GM13976 (cell line): ENCODE measurements around the gene CLASP2.
"Not testable (repeated sequence)": the region's sequence is repeated elsewhere in the genome, so short reads cannot be mapped to it uniquely, and the experiment has no call there.

Source experiments
- DNase-seq: peaks from one replicate; pipeline ENCODE4 v3.0.0; 2012; ENCODE audit warnings: low spot score
- in situ Hi-C: fragments of 300-500 bp; cut with MboI; formaldehyde crosslinking; loops from one replicate; pipeline ENCODE4 v1.12.0; 2022; ENCODE audit warnings: low sequenced_read_pairs, mixed read lengths, inconsistent platforms; ENCODE audit not compliant: unreplicated experiment
- TF ChIP-seq, protein P1 (sequence below): IDR thresholded peaks from 2 replicates; pipeline ENCODE4 v1.5.1; 2012; ENCODE audit warnings: borderline replicate concordance, mild to moderate bottlenecking; ENCODE audit not compliant: insufficient read depth; ENCODE audit errors: extremely low read depth, missing control alignments, control extremely low read depth

Gene CLASP2

DNA sequence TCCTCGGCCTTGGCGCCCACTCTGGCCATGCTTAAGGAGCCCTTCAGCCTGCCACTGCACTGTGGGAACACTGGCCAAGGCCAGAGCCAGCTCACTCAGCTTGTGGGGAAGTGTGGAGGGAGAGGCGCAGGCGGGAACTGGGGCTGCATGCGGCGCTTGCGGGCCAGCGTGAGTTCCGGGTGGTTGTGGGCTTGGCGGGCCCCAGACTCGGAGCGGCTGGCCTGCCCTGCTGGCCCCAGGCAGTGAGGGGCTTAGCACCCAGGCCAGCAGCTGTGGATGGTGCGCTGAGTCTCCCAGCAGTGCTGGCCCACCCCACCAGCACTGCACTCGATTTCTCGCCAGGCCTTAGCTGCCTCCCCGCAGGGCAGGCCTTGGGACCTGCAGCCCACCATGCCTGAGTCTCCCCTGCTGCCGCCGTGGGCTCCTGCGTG lies 264.7 kb downstream of the CLASP2 start:
- TF ChIP-seq, protein P1, sequence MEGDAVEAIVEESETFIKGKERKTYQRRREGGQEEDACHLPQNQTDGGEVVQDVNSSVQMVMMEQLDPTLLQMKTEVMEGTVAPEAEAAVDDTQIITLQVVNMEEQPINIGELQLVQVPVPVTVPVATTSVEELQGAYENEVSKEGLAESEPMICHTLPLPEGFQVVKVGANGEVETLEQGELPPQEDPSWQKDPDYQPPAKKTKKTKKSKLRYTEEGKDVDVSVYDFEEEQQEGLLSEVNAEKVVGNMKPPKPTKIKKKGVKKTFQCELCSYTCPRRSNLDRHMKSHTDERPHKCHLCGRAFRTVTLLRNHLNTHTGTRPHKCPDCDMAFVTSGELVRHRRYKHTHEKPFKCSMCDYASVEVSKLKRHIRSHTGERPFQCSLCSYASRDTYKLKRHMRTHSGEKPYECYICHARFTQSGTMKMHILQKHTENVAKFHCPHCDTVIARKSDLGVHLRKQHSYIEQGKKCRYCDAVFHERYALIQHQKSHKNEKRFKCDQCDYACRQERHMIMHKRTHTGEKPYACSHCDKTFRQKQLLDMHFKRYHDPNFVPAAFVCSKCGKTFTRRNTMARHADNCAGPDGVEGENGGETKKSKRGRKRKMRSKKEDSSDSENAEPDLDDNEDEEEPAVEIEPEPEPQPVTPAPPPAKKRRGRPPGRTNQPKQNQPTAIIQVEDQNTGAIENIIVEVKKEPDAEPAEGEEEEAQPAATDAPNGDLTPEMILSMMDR: no peak

DNA sequence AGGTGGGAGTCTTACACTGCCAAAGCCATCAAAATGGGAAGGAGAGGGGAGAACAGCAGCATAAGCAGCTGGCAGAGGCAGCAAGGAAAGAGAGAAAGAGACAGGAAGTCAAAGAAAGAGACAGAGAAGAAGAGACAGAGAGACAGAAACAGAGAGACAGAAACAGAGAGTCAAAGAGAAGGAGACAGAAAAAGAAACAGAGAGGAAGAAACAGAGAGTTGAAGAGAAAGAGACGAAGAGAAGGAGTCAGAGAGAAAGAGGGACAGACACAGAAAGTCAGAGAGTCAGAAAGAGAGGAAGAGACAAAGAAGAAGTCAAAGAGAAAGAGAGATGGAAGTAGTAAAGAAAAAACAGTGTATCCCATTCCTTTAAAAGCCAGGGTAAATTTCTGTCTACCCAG lies 266.1 kb downstream of the CLASP2 start:
- DNase-seq, in situ Hi-C loops: not testable (repeated sequence)

More for the DNA sequence above, 264.7 kb downstream of the CLASP2 start:
- no peak for DNase-seq
- in situ Hi-C loops: no loop called here

DNA sequence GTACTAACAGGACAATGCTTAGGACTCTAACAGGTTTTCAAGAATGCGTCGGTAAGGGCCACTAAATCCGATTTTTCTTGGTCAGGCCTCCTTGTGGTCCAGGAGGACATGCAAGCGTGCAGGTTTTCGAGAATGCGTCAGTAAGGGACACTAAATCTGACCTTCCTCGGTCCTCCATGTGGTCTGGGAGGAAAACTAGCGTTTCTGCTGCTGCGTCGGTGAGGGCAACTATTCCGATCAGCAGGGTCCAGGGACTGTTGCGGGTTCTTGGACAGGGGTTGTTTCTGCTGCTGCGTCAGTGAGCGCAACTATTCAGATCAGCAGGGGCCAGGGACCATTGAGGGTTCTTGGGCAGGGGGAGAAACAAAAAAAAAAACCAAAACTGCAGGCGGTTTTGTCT lies 270.1 kb downstream of the CLASP2 start:
- in situ Hi-C loops: no loop called here
- DNase-seq: no peak
- TF ChIP-seq, protein P1: no peak

DNA sequence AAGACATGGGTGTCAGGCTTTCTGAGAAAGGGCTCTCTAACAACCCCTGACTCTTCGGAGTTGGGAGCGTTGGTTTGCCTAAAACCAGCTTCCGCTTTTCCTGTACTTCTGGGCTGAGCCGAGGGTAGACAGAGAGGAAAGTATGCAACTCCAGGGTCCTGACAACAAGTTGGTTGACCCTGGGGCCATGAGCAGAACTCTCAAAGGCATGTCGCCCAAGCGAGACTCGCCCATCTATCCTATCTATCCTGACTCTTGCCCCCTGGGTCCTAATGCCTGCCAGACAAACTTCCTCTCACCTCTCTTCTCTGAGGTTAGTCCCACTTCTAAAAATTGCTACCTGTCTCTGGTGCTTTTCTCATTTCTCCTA lies 270.8 kb downstream of the CLASP2 start:
- in situ Hi-C loops: not testable (repeated sequence)

More for the DNA sequence above, 270.8 kb downstream of the CLASP2 start:
- DNase-seq: not testable (repeated sequence)
